ENCODE measurements around the gene PAF1. TPM values are rescaled to one million over a fixed set of nuclear protein-coding genes. Genes with fewer than 3 reads are reported as not detected.

Gene PAF1
- polyA plus RNA-seq, 1 donor: 42.4 TPM

- peaks cover 22% of the 10 kb centered on the region for H3K36me3 ChIP-seq (ENCODE audit: control insufficient read depth, insufficient read depth, low read length)
- H3K27ac ChIP-seq (ENCODE audit: low read length): peak overlapping the region; percentile 98
- H3K27me3 ChIP-seq (ENCODE audit: control insufficient read depth, insufficient read depth, low read length): no peaks in the 10 kb centered on the region
- H3K9me3 ChIP-seq (ENCODE audit: control insufficient read depth, low read depth, low read length): peaks cover 4% of the 10 kb centered on the region
- no CpG with 5 or more reads among the region's 11 CpGs for WGBS (ENCODE audit: insufficient coverage, low lambda C conversion rate)
- peaks cover 55% of the 10 kb centered on the region for H3K4me1 ChIP-seq (ENCODE audit: control insufficient read depth, insufficient read depth, low read length)
- DNase-seq: peak; percentile 77 to 85
- H3K4me3 ChIP-seq (ENCODE audit: low read length): no peak overlapping the region
Measured at GRCh38 chr19:39398297-39398864, 7.5 kb upstream of the PAF1 start.

GRCh38 chr19:39397360-39398296 is 6.7 kb upstream of the PAF1 start:
- peaks cover 4% of the 10 kb centered on the region for H3K9me3 ChIP-seq (ENCODE audit: control insufficient read depth, low read depth, low read length)
- peaks cover 24% of the 10 kb centered on the region for H3K36me3 ChIP-seq (ENCODE audit: control insufficient read depth, insufficient read depth, low read length)
- WGBS (ENCODE audit: insufficient coverage, low lambda C conversion rate): no CpG with 5 or more reads among the region's 17 CpGs
- no peaks in the 10 kb centered on the region for H3K27me3 ChIP-seq (ENCODE audit: control insufficient read depth, insufficient read depth, low read length)
- DNase-seq: peak; percentile 94 to 95
- H3K4me1 ChIP-seq (ENCODE audit: control insufficient read depth, insufficient read depth, low read length): peaks cover 48% of the 10 kb centered on the region
- H3K27ac ChIP-seq (ENCODE audit: low read length): peak overlapping the region; percentile 98
- no peak overlapping the region for H3K4me3 ChIP-seq (ENCODE audit: low read length)

DNA sequence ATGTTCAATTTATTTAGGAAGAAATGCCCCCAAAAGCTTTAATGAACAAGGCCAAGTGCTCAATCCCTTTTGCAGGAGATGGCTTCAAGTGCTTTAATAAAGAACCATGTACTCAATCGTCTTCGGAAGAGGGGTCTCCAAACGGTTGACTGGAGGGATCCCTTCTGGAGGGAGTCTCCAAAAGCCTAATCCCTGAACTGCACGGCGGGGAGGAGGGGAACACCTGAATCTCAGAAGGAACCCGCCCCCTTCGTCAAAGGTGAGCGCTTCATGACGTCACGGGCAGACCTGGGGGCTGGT is 505 bp downstream of the PAF1 start:
- H3K27ac ChIP-seq (ENCODE audit: low read length): peak overlapping the region; percentile 94
- peak in 1 of 2 donors; percentile 75 for DNase-seq
- H3K4me1 ChIP-seq (ENCODE audit: control insufficient read depth, insufficient read depth, low read length): peaks cover 14% of the 10 kb centered on the region
- H3K36me3 ChIP-seq (ENCODE audit: control insufficient read depth, insufficient read depth, low read length): peaks cover 59% of the 10 kb centered on the region
- no CpG with 5 or more reads among the region's 10 CpGs for WGBS (ENCODE audit: insufficient coverage, low lambda C conversion rate)
- peak overlapping the region; percentile 76 for H3K4me3 ChIP-seq (ENCODE audit: low read length)
- H3K27me3 ChIP-seq (ENCODE audit: control insufficient read depth, insufficient read depth, low read length): no peaks in the 10 kb centered on the region
- H3K9me3 ChIP-seq (ENCODE audit: control insufficient read depth, low read depth, low read length): no peaks in the 10 kb centered on the region

GRCh38 chr19:39389631-39390414 is 1.1 kb downstream of the PAF1 start:
- Histone ChIP-seq H3K4me3 (ENCODE audit: low read length) (peak overlapping the region; percentile 76), H3K27me3 (ENCODE audit: control insufficient read depth, insufficient read depth, low read length) (no peaks in the 10 kb centered on the region), H3K9me3 (ENCODE audit: control insufficient read depth, low read depth, low read length) (no peaks in the 10 kb centered on the region), H3K4me1 (ENCODE audit: control insufficient read depth, insufficient read depth, low read length) (peaks cover 14% of the 10 kb centered on the region), H3K27ac (ENCODE audit: low read length) (peak overlapping the region; percentile 94), H3K36me3 (ENCODE audit: control insufficient read depth, insufficient read depth, low read length) (peaks cover 59% of the 10 kb centered on the region)
- DNase-seq: no peak
- no CpG with 5 or more reads among the region's 13 CpGs for WGBS (ENCODE audit: insufficient coverage, low lambda C conversion rate)

DNA sequence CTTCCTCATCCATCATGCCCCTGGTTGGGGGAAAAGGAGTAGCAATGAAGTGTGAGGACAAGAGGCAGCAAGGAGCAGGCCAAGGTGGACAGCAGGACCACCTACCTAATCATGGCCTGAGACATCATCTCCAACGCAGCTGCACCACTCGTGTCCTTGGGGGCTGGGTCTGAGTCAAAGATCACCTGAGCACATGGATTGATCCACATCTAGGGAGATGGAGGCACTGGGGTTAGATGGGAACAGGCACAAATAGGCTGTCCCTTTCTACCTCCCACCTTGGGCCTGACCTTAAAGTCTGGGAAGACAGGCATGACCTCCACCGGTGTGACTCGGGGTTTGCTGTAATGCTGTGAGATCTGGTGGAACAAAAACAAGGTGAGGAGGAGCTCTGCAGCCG is 2.2 kb downstream of the PAF1 start:
- no peaks in the 10 kb centered on the region for H3K27me3 ChIP-seq (ENCODE audit: control insufficient read depth, insufficient read depth, low read length)
- no peak overlapping the region for H3K4me3 ChIP-seq (ENCODE audit: low read length)
- peaks cover 64% of the 10 kb centered on the region for H3K36me3 ChIP-seq (ENCODE audit: control insufficient read depth, insufficient read depth, low read length)
- DNase-seq: no peak
- H3K9me3 ChIP-seq (ENCODE audit: control insufficient read depth, low read depth, low read length): no peaks in the 10 kb centered on the region
- no peak overlapping the region for H3K27ac ChIP-seq (ENCODE audit: low read length)
- H3K4me1 ChIP-seq (ENCODE audit: control insufficient read depth, insufficient read depth, low read length): peaks cover 14% of the 10 kb centered on the region
- no CpG with 5 or more reads among the region's 5 CpGs for WGBS (ENCODE audit: insufficient coverage, low lambda C conversion rate)

DNA sequence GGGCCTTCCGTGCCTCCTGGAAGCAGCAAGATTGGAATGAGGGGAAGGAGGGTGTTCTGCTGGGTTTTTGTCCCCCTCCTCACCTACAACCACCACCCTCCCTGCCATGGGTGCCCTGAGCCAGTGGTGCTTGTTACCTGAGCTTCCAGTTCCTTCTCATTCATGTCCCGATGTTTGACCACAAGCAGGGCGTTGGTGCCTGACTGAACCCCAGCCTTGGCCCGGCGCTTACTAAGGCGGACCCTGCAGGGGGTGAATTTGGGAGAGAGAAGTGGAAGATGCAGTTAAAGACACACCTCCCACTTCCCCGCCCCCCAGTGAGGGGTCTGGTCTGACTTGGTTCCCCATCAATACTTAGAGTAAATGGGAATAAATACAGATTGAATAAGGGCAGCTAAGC is 4.3 kb downstream of the PAF1 start:
- Histone ChIP-seq H3K27me3 (ENCODE audit: control insufficient read depth, insufficient read depth, low read length) (no peaks in the 10 kb centered on the region), H3K36me3 (ENCODE audit: control insufficient read depth, insufficient read depth, low read length) (peaks cover 80% of the 10 kb centered on the region), H3K9me3 (ENCODE audit: control insufficient read depth, low read depth, low read length) (no peaks in the 10 kb centered on the region), H3K4me1 (ENCODE audit: control insufficient read depth, insufficient read depth, low read length) (peaks cover 8% of the 10 kb centered on the region), H3K27ac (ENCODE audit: low read length) (no peak overlapping the region), H3K4me3 (ENCODE audit: low read length) (no peak overlapping the region)
- WGBS (ENCODE audit: insufficient coverage, low lambda C conversion rate): no CpG with 5 or more reads among the region's 7 CpGs
- DNase-seq: no peak

GRCh38 chr19:39385629-39386411 is 5.1 kb downstream of the PAF1 start:
- 56% methylated on average over 2 of the region's 20 CpGs for WGBS (ENCODE audit: insufficient coverage, low lambda C conversion rate)
- Histone ChIP-seq H3K9me3 (ENCODE audit: control insufficient read depth, low read depth, low read length) (no peaks in the 10 kb centered on the region), H3K4me3 (ENCODE audit: low read length) (no peak overlapping the region), H3K36me3 (ENCODE audit: control insufficient read depth, insufficient read depth, low read length) (peaks cover 87% of the 10 kb centered on the region), H3K4me1 (ENCODE audit: control insufficient read depth, insufficient read depth, low read length) (peaks cover 8% of the 10 kb centered on the region), H3K27ac (ENCODE audit: low read length) (no peak overlapping the region), H3K27me3 (ENCODE audit: control insufficient read depth, insufficient read depth, low read length) (no peaks in the 10 kb centered on the region)
- no peak for DNase-seq

- H3K36me3 ChIP-seq (ENCODE audit: control insufficient read depth, insufficient read depth, low read length): peaks cover 95% of the 10 kb centered on the region
Measured at GRCh38 chr19:39384839-39385568, 5.9 kb downstream of the PAF1 start.

DNA sequence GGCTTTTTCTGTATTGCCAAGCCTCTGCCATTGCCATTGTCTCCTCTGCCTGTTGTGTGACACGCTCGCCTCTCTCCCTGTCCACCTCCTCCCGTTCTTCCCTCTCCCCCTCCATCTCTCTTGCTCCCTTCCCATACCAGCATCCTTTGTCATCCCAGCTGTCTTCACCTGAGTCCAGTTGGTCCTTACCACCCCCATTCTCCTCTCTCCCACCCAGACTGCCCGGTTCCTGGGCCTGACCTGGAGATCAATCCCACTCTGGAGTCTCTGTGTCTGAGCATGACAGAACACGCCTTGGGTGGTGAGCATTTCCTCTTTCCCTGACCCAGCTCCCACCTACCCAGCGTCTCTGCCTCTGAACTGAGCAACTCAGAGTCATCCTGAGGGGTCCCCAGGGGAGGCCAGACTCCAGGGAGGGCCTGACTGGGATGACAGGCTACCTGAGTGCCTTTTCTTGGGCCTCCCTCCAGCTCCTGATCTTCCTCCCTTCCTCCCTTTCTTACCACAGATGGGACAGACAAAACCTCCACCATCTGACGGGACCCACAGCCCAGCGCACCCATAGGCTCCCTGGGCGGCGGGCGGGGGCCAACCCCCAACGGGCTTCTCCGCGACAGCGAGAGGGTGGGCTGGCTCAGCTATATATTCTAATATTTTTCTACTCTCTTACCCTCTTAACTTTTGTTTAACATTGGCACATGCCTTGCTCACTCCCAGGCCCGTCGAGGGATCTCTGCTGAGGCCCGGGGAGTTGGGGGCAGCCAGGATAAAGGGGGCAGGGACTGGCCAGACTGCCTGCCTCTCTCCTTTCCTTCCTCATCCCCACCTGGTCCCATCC is 7.7 kb downstream of the PAF1 start:
- H3K36me3 ChIP-seq (ENCODE audit: control insufficient read depth, insufficient read depth, low read length): peaks cover 94% of the 10 kb centered on the region
- H3K27ac ChIP-seq (ENCODE audit: low read length): no peak overlapping the region
- 88% methylated on average over 3 of the region's 18 CpGs for WGBS (ENCODE audit: insufficient coverage, low lambda C conversion rate)
- no peak for DNase-seq
- no peaks in the 10 kb centered on the region for H3K4me1 ChIP-seq (ENCODE audit: control insufficient read depth, insufficient read depth, low read length)
- no peaks in the 10 kb centered on the region for H3K9me3 ChIP-seq (ENCODE audit: control insufficient read depth, low read depth, low read length)
- H3K4me3 ChIP-seq (ENCODE audit: low read length): no peak overlapping the region
- no peaks in the 10 kb centered on the region for H3K27me3 ChIP-seq (ENCODE audit: control insufficient read depth, insufficient read depth, low read length)

More at GRCh38 chr19:39384839-39385568, 5.9 kb downstream of the PAF1 start:
- no peak for DNase-seq
- no peaks in the 10 kb centered on the region for H3K27me3 ChIP-seq (ENCODE audit: control insufficient read depth, insufficient read depth, low read length)
- H3K4me1 ChIP-seq (ENCODE audit: control insufficient read depth, insufficient read depth, low read length): peaks cover 4% of the 10 kb centered on the region
- no peak overlapping the region for H3K4me3 ChIP-seq (ENCODE audit: low read length)
- H3K27ac ChIP-seq (ENCODE audit: low read length): no peak overlapping the region
- H3K9me3 ChIP-seq (ENCODE audit: control insufficient read depth, low read depth, low read length): no peaks in the 10 kb centered on the region
- WGBS (ENCODE audit: insufficient coverage, low lambda C conversion rate): no CpG with 5 or more reads among the region's 9 CpGs
